PC-9 (cell line): ENCODE results near the gene CDS1.

ENCODE experiments used
- EZH2 ChIP-seq: fragments of 200-600 bp; sonication (generic); IDR thresholded peaks from 2 replicates; pipeline ENCODE4 v1.8.0; 2017; ENCODE audit warnings: antibody characterized with exemption, low read depth
- TF ChIP-seq, protein P1 (sequence below): fragments of 200-600 bp; sonication (generic); conservative IDR thresholded peaks from 2 replicates; pipeline ENCODE4 v1.6.1; 2017; ENCODE audit warnings: mixed run types, antibody characterized with exemption, mild to moderate bottlenecking, moderate library complexity

- TF ChIP-seq, protein P1, sequence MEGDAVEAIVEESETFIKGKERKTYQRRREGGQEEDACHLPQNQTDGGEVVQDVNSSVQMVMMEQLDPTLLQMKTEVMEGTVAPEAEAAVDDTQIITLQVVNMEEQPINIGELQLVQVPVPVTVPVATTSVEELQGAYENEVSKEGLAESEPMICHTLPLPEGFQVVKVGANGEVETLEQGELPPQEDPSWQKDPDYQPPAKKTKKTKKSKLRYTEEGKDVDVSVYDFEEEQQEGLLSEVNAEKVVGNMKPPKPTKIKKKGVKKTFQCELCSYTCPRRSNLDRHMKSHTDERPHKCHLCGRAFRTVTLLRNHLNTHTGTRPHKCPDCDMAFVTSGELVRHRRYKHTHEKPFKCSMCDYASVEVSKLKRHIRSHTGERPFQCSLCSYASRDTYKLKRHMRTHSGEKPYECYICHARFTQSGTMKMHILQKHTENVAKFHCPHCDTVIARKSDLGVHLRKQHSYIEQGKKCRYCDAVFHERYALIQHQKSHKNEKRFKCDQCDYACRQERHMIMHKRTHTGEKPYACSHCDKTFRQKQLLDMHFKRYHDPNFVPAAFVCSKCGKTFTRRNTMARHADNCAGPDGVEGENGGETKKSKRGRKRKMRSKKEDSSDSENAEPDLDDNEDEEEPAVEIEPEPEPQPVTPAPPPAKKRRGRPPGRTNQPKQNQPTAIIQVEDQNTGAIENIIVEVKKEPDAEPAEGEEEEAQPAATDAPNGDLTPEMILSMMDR: no peak
- no peak for TF ChIP-seq EZH2
Observed at GRCh38 chr4:84651499-84651898, 68.6 kb downstream of the CDS1 start.
